AG04450 (cell line): ENCODE results near the gene DICER1. TPM values are rescaled to one million over a fixed set of nuclear protein-coding genes. Genes with fewer than 3 reads are reported as not detected.

Experiments
- CTCF ChIA-PET: fragments of 300-600, 350-600 bp; formaldehyde crosslinking; extraction: SDS; loops from one replicate; lab custom pipeline; 2022; ENCODE audit warnings: antibody characterized with exemption, inconsistent platforms; lab: Charles Lee
- POLR2A ChIA-PET: fragments of 350-600 bp; formaldehyde crosslinking; extraction: SDS; loops from one replicate; lab custom pipeline; 2021; ENCODE audit warnings: antibody characterized with exemption, inconsistent platforms; lab: Yijun Ruan, JAX
- DNase-seq: peaks from one replicate; pipeline ENCODE4 v3.0.0-alpha.2; 2011; ENCODE audit warnings: low read depth, low spot score
- H3K27ac ChIP-seq: one replicate; pipeline ENCODE4 v1.5.1; 2012; ENCODE audit warnings: low read depth, low read length, control low read depth
- H3K27me3 ChIP-seq: one replicate; pipeline ENCODE4 v1.6.0; 2012; ENCODE audit warnings: low read length; ENCODE audit not compliant: control insufficient read depth, insufficient read depth
- H3K4me3 ChIP-seq: 2 replicates; pipeline ENCODE4 v1.5.1; 2011; ENCODE audit warnings: mild to moderate bottlenecking, low read depth, low read length, control low read depth
- H3K9me3 ChIP-seq: 2 replicates; pipeline ENCODE4 v1.5.1; 2012; ENCODE audit warnings: low read length; ENCODE audit not compliant: control insufficient read depth, insufficient read depth
- CTCF ChIP-seq: IDR thresholded peaks from 2 replicates; pipeline ENCODE4 v1.5.1; 2011; ENCODE audit warnings: low read depth, low read length, control low read depth, inconsistent platforms
- polyA plus RNA-seq: library from polyadenylated mRNA; depleted of rRNA; stranded (reverse); fragments of >200 nt; gene quantifications from 2 replicates; pipeline ENCODE4 v1.2.3, GENCODE V29; 2011

Gene DICER1
- polyA plus RNA-seq, 1 experiment, result 25.1 TPM

- H3K27me3 ChIP-seq, result no peaks in the 10 kb centered on the region
- H3K27ac ChIP-seq, result no peak overlapping the region
- no peak for DNase-seq
- H3K9me3 ChIP-seq, result no peaks in the 10 kb centered on the region
- POLR2A ChIA-PET, result no interaction called here
- no peak overlapping the region for H3K4me3 ChIP-seq
- CTCF ChIA-PET, result no interaction called here
- TF ChIP-seq CTCF, result no peak
Observed at GRCh38 chr14:95195031-95195430, 37.7 kb upstream of the DICER1 start.

GRCh38 chr14:95193081-95193480 is 35.8 kb upstream of the DICER1 start:
- Histone ChIP-seq H3K27ac (no peak overlapping the region), H3K4me3 (no peak overlapping the region), H3K9me3 (no peaks in the 10 kb centered on the region), H3K27me3 (no peaks in the 10 kb centered on the region)
- ChIA-PET CTCF (no interaction called here), POLR2A (no interaction called here)
- no peak for DNase-seq
- no peak for TF ChIP-seq CTCF

- H3K4me3 ChIP-seq, result no peak overlapping the region
- ChIA-PET POLR2A (no interaction called here), CTCF (no interaction called here)
- no peak for TF ChIP-seq CTCF
- no peak for DNase-seq
- no peaks in the 10 kb centered on the region for H3K27me3 ChIP-seq
- H3K9me3 ChIP-seq, result no peaks in the 10 kb centered on the region
- H3K27ac ChIP-seq, result no peak overlapping the region
Observed at GRCh38 chr14:95192311-95192710, 35.0 kb upstream of the DICER1 start.

- H3K27ac ChIP-seq, result no peak overlapping the region
- CTCF ChIA-PET, result no interaction called here
- H3K27me3 ChIP-seq, result no peaks in the 10 kb centered on the region
- H3K9me3 ChIP-seq, result no peaks in the 10 kb centered on the region
- POLR2A ChIA-PET, result no interaction called here
- no peak overlapping the region for H3K4me3 ChIP-seq
- DNase-seq, result no peak
- no peak for TF ChIP-seq CTCF
Observed at GRCh38 chr14:95191445-95192199, 34.3 kb upstream of the DICER1 start.

- no peak for TF ChIP-seq CTCF
- H3K9me3 ChIP-seq, result no peaks in the 10 kb centered on the region
- no peak overlapping the region for H3K4me3 ChIP-seq
- DNase-seq, result no peak
- H3K27ac ChIP-seq, result no peak overlapping the region
- no peaks in the 10 kb centered on the region for H3K27me3 ChIP-seq
- POLR2A ChIA-PET, result no interaction called here
- CTCF ChIA-PET, result interaction anchor here (1.1 kb wide), 1 partner anchor 1058 kb away, joined by 3 read pairs; no protein-coding TSS in a partner anchor
Observed at GRCh38 chr14:95190857-95191256, 33.5 kb upstream of the DICER1 start.
